Prostate gland (tissue), 1 donor: ENCODE data around the gene EMP1.

Source experiments
- POLR2A ChIP-seq: fragments of 450-650 bp; IDR thresholded peaks from one replicate; pipeline ENCODE4 v1.6.1; 2016; ENCODE audit warnings: antibody characterized with exemption, mild to moderate bottlenecking
- POLR2AphosphoS5 ChIP-seq: sonication (generic); formaldehyde crosslinking; IDR thresholded peaks from one replicate; pipeline ENCODE4 v1.6.1; 2017; ENCODE audit warnings: antibody characterized with exemption

DNA sequence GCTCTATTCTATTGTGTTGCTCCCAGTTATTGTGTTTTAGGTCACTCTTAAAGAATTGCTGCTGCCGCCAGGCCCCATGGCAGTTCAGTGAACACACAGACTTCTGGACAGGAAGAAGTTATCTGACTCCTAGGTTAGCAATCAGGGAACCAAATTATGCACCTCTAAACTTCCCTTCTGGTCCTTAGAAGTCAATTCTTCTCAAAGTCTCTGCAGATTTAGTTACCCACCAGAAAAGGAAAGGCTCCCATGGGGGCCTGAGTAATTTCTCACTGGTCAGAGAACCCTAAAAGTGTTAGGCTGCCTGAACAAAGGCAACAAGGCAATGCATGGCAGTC is 10.0 kb downstream of the EMP1 start:
- TF ChIP-seq POLR2A (no peak), POLR2AphosphoS5 (no peak)
